ENCODE results near the gene CEP120. TPM values are rescaled to one million over a fixed set of nuclear protein-coding genes. Genes with fewer than 3 reads are reported as not detected.

Gene CEP120
- total RNA-seq, 4 donors from 2014 or later = 3.9 to 7.8 (median 7.6) TPM

DNA sequence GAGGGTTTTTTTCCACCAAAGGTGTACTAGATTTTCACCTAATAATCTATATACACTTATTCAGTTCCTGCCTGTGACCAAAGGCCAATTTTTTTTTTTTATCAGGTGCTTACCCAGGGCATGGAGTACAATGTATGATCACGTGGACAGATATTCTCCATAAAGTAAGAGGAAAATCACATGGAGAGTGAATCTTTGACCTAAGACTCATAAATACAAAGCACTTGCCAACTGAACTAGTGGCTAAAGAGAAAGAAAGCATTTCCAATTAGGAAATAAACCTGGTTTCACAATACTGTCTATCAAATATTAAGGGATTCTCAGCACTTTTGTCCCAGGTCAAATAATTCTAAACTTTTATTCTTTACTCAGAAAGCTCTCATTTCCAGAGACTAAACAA is 33.0 kb upstream of the CEP120 start:
- no peak for ATAC-seq
- DNase-seq = no peak
- no peaks in the 10 kb centered on the region for H3K36me3 ChIP-seq
- TF ChIP-seq, protein P1, sequence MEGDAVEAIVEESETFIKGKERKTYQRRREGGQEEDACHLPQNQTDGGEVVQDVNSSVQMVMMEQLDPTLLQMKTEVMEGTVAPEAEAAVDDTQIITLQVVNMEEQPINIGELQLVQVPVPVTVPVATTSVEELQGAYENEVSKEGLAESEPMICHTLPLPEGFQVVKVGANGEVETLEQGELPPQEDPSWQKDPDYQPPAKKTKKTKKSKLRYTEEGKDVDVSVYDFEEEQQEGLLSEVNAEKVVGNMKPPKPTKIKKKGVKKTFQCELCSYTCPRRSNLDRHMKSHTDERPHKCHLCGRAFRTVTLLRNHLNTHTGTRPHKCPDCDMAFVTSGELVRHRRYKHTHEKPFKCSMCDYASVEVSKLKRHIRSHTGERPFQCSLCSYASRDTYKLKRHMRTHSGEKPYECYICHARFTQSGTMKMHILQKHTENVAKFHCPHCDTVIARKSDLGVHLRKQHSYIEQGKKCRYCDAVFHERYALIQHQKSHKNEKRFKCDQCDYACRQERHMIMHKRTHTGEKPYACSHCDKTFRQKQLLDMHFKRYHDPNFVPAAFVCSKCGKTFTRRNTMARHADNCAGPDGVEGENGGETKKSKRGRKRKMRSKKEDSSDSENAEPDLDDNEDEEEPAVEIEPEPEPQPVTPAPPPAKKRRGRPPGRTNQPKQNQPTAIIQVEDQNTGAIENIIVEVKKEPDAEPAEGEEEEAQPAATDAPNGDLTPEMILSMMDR (IDR thresholded peaks at IDR 0.05 in 4 of 5, conservative IDR thresholded peaks at IDR 0.05 in 1 of 5) = no peak
- in situ Hi-C loops (cut with MboI; ENCODE audit: low sequenced_read_pairs in 4 of 4) = no loop called here
- no peaks in the 10 kb centered on the region for H3K9me3 ChIP-seq
- H3K27ac ChIP-seq = no peak overlapping the region
- H3K4me3 ChIP-seq = no peak overlapping the region
- H3K27me3 ChIP-seq = no peaks in the 10 kb centered on the region
- intact Hi-C loops (cut with DNase I; ENCODE audit: low total_unique reads) = no loop called here
- no peaks in the 10 kb centered on the region for H3K4me1 ChIP-seq

GRCh38 chr5:123455640-123456039 is 32.4 kb upstream of the CEP120 start:
- no peak for ATAC-seq
- in situ Hi-C loops (cut with MboI; ENCODE audit: low sequenced_read_pairs in 4 of 4) = no loop called here

DNA sequence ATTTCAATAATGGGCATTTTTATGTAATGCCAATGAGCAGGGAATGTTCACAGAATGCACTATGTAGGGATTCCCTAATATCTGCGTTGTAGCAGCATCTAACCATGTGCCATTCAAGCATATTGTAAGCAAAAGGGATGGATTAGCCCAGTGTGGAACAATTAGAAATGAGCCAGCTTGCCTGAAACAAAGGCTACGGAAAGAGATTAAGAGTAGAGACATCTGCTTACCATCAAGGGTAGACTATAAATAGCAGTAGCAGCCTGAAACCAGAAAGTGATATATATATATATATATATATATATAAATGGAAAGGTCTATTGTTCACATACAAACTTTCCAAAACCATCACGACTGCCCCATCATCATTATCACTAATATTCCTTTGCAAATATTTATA is 31.9 kb upstream of the CEP120 start:
- Histone ChIP-seq H3K4me3 (no peak overlapping the region), H3K4me1 (no peaks in the 10 kb centered on the region), H3K27me3 (no peaks in the 10 kb centered on the region), H3K9me3 (no peaks in the 10 kb centered on the region), H3K27ac (no peak overlapping the region), H3K36me3 (no peaks in the 10 kb centered on the region)
- in situ Hi-C loops (cut with MboI; ENCODE audit: low sequenced_read_pairs in 4 of 4) (no loop called here), intact Hi-C loops (cut with DNase I; ENCODE audit: low total_unique reads) (no loop called here)
- no peak for TF ChIP-seq POLR2A (IDR thresholded peaks at IDR 0.05)
- TF ChIP-seq, protein P1 (IDR thresholded peaks at IDR 0.05 in 4 of 5, conservative IDR thresholded peaks at IDR 0.05 in 1 of 5) = no peak
- DNase-seq = no peak
- ATAC-seq = no peak

More at GRCh38 chr5:123455640-123456039, 32.4 kb upstream of the CEP120 start:
- TF ChIP-seq POLR2A (IDR thresholded peaks at IDR 0.05) = no peak
- TF ChIP-seq, protein P1 (IDR thresholded peaks at IDR 0.05 in 4 of 5, conservative IDR thresholded peaks at IDR 0.05 in 1 of 5) = no peak
- H3K27ac ChIP-seq = no peak overlapping the region
- DNase-seq = no peak
- H3K36me3 ChIP-seq = no peaks in the 10 kb centered on the region
- no peak overlapping the region for H3K4me3 ChIP-seq
- H3K27me3 ChIP-seq = no peaks in the 10 kb centered on the region
- intact Hi-C loops (cut with DNase I; ENCODE audit: low total_unique reads) = no loop called here
- H3K4me1 ChIP-seq = no peaks in the 10 kb centered on the region
- H3K9me3 ChIP-seq = no peaks in the 10 kb centered on the region

DNA sequence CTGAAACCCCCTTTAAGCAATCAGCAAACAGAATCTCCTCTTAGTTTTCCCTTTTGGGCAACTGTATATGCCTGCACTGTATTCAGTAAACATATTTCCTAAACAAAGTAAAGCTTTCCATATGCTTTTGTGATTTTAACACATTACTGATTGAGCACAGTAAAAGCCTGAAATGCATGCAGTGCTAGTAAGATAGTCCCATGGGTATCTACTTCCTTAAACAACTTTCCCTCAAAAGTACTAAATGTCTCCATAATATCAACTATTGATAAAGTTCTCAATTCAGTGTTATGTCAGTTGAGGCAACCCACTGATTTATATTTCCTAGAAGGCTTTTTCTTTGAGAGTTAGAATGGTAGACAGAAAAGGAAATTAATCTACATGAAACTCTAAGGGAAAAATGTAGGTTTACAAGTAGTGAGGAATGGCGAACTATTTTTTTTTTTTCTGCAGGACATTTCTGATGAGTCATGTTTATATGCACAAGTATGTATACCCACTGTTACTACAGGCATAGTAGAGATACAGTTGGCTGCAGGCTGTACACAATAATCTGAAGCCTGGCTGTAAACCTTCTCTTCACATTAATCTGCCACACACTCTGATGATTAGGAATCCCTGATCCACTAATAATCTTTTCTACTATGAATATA is 31.2 kb upstream of the CEP120 start:
- no peak overlapping the region for H3K27ac ChIP-seq
- TF ChIP-seq, protein P1 (IDR thresholded peaks at IDR 0.05 in 4 of 5, conservative IDR thresholded peaks at IDR 0.05 in 1 of 5) = no peak
- TF ChIP-seq POLR2A (IDR thresholded peaks at IDR 0.05) = no peak
- no peaks in the 10 kb centered on the region for H3K9me3 ChIP-seq
- in situ Hi-C loops (cut with MboI; ENCODE audit: low sequenced_read_pairs in 4 of 4) (no loop called here), intact Hi-C loops (cut with DNase I; ENCODE audit: low total_unique reads) (no loop called here)
- H3K27me3 ChIP-seq = no peaks in the 10 kb centered on the region
- no peak overlapping the region for H3K4me3 ChIP-seq
- ATAC-seq (no peak), DNase-seq (no peak)
- no peaks in the 10 kb centered on the region for H3K4me1 ChIP-seq
- H3K36me3 ChIP-seq = no peaks in the 10 kb centered on the region

DNA sequence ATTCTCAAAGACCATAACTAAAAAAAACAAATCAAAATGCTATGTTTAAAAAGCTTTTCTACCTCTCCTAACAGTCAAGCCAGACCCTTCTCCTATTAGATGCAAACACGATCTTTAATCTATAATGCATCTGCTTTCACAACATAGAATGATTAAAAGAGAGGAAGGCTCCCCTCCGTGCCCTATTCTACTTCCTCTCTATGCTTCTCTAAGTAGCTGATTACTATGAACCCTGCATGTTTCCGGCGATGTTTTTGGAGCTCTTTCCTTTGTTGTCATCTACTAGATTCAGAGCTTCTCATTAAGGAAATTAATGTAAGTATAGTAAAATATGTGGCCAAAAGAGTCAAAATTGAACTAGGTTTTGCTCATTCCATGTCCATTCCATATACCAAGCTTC is 29.2 kb upstream of the CEP120 start:
- ATAC-seq (no peak), DNase-seq (no peak)
- no peaks in the 10 kb centered on the region for H3K4me1 ChIP-seq
- no peaks in the 10 kb centered on the region for H3K27me3 ChIP-seq
- H3K27ac ChIP-seq = no peak overlapping the region
- TF ChIP-seq, protein P1 (IDR thresholded peaks at IDR 0.05 in 4 of 5, conservative IDR thresholded peaks at IDR 0.05 in 1 of 5) = no peak
- TF ChIP-seq POLR2A (IDR thresholded peaks at IDR 0.05) = no peak
- no peak overlapping the region for H3K4me3 ChIP-seq
- in situ Hi-C loops (cut with MboI; ENCODE audit: low sequenced_read_pairs in 4 of 4) = no loop called here
- no peaks in the 10 kb centered on the region for H3K36me3 ChIP-seq
- H3K9me3 ChIP-seq = no peaks in the 10 kb centered on the region
- intact Hi-C loops (cut with DNase I; ENCODE audit: low total_unique reads) = no loop called here

All from gastrocnemius medialis (tissue), 4 donors.